Measurements from ENCODE around the gene TEX13B.

DNA sequence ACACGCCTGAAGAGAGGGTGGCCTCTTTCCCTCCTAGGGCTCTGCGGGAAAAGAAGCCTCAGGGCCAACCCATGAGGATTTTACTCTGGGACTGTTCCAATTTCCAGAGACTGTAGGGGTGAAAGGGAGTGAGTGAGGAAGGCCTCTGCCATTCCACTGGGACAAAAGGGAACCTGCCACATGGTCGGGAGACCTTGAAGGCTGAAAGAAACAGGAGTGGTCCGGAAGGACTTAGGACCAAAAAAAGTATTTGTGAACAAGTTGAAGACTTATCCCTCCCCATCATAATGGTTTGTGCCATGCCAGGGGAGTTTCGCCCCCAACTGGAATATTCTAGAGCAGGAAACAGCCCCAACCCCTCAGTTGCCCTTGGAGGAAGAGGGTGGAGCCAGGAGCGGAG, at the start of gene TEX13B:
- TF ChIP-seq, protein P1, sequence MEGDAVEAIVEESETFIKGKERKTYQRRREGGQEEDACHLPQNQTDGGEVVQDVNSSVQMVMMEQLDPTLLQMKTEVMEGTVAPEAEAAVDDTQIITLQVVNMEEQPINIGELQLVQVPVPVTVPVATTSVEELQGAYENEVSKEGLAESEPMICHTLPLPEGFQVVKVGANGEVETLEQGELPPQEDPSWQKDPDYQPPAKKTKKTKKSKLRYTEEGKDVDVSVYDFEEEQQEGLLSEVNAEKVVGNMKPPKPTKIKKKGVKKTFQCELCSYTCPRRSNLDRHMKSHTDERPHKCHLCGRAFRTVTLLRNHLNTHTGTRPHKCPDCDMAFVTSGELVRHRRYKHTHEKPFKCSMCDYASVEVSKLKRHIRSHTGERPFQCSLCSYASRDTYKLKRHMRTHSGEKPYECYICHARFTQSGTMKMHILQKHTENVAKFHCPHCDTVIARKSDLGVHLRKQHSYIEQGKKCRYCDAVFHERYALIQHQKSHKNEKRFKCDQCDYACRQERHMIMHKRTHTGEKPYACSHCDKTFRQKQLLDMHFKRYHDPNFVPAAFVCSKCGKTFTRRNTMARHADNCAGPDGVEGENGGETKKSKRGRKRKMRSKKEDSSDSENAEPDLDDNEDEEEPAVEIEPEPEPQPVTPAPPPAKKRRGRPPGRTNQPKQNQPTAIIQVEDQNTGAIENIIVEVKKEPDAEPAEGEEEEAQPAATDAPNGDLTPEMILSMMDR (IDR thresholded peaks at IDR 0.05), result no peak
- TF ChIP-seq FOSL2 (IDR thresholded peaks at IDR 0.05; ENCODE audit: borderline replicate concordance, low read depth), result no peak
- no peak for TF ChIP-seq NFIC (IDR thresholded peaks at IDR 0.05; ENCODE audit: borderline replicate concordance)

Data from SK-N-SH (cell line).